ENCODE data around the gene LRTM2. TPM values are rescaled to one million over a fixed set of nuclear protein-coding genes. Genes with fewer than 3 reads are reported as not detected.

LRTM2 gene
- total RNA-seq, 1 donor from 2014 or later = not detected

DNA sequence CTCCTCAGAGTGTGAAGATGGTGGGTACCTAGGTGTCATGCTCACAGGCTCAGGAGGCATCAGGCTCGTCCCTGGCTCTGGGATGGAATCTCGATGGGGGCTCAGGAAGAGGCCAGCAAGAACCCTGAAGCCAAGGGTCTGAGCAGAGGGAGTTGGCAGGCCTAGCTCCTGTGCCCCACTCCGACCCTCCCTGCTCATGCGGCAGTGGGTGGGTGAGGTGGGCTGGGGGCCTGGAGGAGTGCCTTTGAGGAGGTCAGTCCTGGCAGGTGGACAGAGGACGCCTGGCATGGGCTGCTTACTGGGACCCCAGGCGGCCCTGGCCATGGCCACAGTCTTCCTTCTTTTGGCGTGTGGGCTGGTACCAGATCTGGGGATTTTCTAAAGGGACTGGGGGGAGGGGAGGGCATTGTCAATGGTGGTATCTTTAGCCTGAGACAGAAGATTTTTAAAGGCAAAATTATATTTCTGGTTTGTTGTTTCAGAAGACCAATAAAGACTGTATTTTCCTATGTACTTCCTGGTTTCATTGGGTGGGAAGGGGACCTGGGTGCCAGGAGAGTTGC lies 16.0 kb downstream of the LRTM2 start:
- DNase-seq (no peak), ATAC-seq (ENCODE audit: poor library complexity) (no peak)
- intact Hi-C loops (cut with DNase I) = no loop called here

DNA sequence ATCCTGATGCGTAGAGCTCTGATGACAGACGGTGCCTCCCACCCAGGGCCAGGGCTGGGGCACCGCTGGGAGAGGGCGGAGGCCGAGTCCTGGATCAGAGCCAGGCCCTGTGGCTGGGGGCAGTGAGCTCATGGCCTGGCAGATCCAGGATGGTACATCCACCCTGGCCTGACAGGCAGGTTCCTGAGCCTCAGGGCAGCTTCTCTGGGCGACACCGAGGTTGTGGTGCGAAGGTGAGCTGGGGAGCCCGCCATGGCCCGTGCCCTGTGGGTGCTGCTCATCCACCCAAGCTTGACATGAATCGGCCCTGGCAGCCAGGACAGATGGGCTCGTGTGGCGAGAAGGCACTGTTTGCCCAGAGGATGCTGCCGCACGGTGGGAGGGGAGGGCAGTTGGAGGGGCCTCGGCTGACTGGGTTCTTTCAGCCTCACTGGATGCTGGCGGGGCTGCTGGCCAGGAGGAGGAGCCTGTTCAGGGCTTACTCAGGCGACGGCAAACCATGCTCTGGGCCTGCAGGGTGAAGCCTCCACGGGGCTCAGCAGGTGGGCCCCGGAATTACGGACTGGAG lies 16.6 kb downstream of the LRTM2 start:
- DNase-seq (no peak), ATAC-seq (ENCODE audit: poor library complexity) (no peak)
- intact Hi-C loops (cut with DNase I) = no loop called here

DNA sequence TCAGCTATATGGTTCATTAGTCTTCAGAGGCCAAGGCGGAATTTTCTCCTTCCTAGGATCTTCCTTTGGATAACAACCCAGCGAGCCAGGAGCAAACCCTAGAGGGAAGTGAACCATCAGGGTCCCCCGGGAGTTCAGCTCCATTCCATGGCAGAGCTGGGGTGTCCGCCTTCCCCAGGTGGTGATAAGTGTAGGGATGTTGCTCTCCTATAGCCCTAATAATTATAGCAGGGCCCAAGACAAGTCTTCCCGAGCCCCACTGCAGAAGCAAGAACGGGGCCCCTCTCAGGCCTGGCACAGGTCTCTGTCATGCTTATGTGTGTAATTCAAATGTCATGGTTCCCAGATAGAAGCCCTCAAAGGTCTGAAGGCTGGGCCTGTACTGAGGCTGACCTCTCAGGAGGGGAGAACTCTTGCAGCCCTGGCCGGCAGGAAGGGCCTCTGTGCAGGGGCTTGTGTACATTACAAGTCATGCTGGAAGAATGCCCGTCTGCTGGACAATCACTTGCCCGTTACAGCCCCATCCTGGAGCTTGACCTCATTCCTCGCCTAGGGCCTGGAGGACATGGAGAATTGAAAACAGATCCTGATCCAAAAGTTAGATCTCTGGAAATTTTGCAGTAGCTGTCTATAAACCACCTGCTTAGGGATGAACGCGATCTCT lies 17.3 kb downstream of the LRTM2 start:
- DNase-seq = no peak
- no peak for ATAC-seq (ENCODE audit: poor library complexity)
- intact Hi-C loops (cut with DNase I) = no loop called here

DNA sequence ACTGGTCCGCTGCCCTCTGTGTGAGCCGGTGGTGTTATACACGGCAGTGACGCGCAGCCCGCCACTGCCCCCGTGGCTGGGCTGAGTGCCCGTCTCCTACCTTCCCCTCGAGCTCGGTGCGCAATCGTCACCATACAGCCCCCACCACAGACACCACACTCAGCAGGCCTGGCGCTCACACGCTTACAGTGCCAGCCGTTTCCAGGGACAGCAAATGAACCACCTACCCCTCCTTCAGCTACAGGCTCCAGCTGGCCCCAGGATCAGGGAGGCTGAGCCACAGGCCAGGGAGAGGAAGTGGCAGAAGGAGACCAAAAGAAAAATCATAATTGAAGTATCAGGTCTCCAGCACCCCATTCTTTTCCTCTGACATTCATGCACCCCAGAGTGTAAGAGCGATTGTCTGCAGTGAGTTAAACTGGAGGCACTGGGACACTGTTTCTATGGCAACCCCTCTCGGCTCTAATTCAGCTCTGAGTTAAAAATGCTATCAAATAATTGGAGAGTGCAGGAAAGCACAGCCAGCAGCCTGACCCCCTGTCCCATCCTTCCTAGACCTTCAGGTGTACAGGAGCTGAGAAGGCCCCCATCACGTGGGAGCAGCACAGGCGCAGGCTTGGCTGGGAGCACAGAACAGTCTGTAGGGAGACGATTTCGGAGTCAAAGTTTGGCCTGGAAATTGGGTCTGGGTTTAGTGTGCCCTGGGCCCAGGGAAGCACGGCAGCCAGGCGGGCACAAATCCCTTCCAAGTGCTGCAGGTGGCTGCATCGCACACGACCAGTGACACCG lies 18.0 kb downstream of the LRTM2 start:
- intact Hi-C loops (cut with DNase I) = no loop called here
- DNase-seq = no peak
- no peak for ATAC-seq (ENCODE audit: poor library complexity)

DNA sequence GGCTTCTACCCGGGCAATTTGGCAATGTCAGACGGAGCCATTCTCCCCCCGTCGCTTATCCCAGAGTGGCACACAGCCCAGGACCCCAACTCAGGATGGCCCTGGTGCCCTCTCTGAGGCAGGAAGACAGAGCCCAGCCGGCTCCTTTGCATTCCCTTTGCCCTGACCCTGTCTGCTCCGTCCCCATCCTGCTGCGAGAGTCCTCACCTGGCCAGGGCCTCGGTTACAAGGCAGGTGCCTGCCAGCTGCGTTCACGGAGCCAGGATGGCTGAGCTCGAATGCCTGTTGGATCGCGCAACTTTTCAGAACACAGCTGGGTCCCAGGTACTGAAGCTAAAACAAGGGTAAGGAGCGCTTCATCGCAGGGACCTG lies 18.6 kb downstream of the LRTM2 start:
- intact Hi-C loops (cut with DNase I) = no loop called here
- DNase-seq = peak; percentile 17
- ATAC-seq (ENCODE audit: poor library complexity) = no peak

DNA sequence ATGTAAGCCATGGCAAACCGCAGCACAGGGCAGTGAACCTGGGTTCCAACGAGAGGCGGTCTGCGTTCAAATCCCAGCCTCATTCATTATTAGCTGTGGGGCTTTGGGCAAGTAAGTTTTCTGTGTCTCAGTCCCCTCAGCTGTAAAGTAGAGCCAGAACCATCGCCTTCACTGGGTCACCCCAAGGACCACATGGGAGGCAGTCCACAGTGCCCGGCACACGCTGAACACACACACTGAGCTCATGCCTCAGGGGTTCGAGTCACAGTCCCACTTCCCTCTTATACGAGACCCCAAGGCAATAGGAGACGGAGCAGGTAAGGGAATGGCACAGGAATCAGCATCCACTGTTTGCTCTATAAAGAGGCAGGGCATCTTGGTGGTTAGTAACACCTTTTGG lies 19.1 kb downstream of the LRTM2 start:
- intact Hi-C loops (cut with DNase I) = no loop called here
- no peak for DNase-seq
- no peak for ATAC-seq (ENCODE audit: poor library complexity)

DNA sequence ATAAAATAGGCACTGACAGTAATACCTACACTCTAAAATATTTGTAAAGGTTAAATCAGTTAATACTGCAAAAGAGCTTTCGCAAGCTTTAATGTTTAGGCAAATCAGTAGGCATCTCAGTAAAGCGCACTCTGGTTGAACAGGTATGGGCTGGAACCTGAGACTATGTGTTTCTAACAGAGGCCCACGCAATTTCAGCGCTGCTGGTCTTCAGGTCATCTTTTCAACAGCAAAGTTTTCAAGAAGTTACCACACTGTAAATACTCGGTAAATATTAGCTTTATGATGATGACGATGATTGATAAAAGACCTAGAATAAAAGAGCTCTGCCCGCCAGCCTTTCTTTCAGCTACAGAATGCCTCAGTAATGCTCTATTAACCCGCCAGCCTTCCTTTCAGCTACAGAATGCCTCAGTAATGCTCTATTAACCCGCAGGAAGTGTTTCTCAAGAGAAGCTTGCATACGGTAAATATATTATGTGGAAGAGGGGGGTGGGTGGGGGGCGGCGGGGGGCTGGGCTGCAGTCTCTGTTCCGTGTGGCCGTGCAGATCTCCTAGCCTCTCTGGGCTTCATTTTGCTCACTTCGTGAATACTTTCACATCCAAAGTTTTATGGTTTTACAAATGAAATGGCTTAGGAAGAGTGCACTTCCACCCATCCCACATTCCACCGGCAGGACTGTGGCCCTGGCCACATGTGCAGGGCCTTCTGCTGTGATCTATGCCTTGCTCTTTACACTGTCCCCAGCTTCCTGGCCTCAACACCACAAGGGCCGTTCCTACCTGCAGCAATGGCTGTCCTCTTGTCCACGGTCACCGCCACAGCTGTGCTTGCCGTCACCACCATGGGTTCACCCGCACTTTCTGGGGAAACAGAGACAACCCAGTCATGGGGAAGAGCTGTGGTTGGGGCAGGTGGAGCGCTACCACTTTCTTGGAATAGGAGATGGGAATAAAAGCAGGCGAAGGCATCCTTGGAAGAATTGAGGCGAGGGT lies 19.9 kb downstream of the LRTM2 start:
- intact Hi-C loops (cut with DNase I) = no loop called here
- ATAC-seq (ENCODE audit: poor library complexity) = no peak
- no peak for DNase-seq

DNA sequence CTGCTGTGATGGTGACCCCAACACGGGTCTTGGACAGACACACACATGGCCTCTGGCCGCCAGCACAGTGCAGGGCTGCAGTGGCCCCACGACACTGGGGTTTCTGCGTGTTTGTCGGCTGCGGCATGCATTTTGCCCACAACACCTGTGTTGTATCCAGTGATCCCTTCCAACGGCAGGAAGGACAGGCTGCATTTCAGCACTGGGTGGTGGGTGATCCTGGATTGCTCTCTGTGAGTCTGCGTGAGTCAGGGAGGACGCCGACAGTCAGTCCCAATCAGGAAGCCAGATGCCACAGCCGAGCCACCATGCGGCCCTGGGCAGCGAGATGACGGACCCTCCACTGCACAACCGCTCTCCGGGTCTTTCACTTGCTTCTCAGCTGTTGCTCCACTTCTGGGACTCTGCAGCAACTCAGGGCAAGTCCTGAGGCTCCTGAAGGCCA lies 20.6 kb downstream of the LRTM2 start:
- intact Hi-C loops (cut with DNase I) = no loop called here
- DNase-seq = no peak

DNA sequence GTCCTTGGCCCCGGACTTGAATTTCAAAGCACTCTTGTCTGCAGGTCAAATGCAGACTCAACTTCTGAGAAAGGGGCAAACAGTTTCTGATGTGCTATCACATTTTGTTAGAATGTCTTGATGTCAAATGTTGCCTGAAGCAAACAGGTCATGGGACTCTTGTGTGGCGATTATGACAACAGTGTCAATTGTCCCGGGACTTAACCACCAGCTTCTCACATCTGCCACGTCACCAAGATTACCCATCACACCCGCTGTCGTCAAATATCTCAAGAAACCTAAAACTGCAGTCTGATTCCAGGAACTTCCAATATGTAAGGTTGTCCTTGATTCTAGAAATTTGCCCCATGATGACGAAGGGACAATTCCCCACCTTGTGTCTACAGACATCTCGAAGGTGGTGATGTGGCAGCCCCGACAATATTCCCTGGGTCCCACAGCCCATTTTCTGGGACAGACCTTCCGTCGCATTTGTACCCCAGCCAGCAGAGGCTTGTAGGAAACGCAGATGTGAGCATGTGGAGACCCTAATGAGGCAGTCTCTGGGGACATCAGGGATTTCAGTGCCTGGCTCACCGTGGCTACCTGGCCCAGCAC lies 21.3 kb downstream of the LRTM2 start:
- no peak for ATAC-seq (ENCODE audit: poor library complexity)
- DNase-seq = no peak
- intact Hi-C loops (cut with DNase I) = no loop called here

More for the DNA sequence above, 20.6 kb downstream of the LRTM2 start:
- no peak for ATAC-seq (ENCODE audit: poor library complexity)

DNA sequence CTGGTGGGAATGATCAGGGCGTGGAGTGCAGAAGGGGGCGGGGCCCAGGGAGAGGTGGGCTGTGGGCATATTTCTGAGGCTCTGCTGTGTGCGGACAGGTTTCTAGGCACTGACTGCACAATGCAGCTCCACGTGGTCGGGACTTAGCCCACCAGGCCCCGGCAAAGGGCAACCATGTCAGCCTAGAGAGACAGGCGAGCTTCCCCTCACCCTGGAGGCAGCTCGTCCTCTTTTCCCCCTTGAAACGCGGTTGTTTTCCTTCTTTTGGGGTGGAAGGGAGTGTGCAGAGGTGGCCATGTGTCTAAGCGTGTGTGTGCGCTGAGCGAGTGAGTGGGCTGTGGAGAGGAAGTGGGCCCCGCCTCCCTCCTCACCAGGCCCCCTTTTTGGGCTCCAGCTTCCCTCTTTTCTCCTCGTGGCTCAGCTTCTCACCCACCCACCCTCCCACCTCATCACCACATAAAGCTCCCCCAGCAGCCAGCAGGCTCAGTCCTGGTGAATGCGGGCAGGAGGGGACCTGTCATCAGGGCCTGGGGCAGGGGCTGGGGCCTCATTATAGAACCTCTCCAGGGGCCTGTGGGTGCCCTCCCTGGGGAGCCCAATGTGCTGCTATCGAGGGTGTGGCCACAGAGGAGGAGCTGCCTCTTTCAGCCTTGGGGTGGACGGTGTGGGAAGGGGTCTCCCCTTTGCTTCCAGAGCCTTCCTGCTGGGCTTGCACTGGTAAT lies 22.0 kb downstream of the LRTM2 start:
- no peak for ATAC-seq (ENCODE audit: poor library complexity)
- no peak for DNase-seq
- intact Hi-C loops (cut with DNase I) = no loop called here

DNA sequence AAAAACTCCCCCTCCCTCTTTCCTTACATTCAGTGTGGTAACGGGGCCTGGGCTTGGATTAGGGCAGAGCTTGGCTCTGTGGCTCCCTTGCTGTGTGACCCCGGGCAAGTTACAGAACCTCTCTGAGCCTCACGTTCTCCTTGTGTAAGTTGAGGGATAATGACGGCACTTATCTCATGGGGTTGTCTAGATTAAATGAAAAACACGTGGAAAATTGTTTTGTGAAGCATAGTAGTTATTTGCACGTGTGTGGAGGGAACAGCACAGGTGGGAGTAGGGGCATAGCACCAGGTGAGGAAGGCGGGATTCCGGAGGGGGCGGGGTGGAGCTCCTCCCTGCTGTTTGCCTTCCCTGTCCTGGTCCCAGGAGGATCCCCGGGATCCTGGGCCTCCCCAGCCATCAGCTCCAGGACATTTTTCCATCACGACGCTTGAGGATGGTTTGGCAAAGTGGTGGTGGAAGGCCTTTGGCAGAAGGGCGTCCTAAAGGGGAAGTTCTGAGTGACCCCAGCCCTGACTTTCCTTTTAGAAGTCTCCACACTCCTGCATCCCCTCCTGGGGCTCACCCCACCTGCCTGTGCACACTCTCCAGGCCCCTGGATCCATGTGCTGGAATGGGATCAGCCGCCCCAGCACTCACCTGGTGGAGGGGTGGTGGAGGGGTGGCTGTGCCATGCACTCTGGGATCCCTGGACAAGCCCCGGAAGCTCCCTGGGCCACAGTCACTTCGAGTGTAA lies 22.7 kb downstream of the LRTM2 start:
- DNase-seq = no peak
- no peak for ATAC-seq (ENCODE audit: poor library complexity)
- intact Hi-C loops (cut with DNase I) = no loop called here

DNA sequence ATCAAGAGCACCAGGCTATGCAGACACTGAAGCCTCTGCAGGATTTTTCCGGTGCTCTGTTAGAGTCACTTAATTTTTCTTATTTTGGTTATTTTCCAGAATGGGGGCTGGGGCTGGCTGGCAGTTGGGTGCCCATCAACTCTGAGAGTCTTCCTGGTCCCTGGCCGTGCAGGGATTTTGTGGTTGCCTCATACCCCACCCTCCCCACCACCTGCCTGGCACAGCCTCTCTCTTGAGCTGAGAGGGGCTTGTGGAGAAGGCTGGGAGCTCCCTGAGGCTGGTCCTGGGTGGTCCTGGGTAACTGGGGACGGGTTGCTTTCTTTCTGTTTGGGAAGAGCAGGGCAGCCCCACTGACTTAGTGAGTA lies 23.3 kb downstream of the LRTM2 start:
- DNase-seq (no peak), ATAC-seq (ENCODE audit: poor library complexity) (no peak)
- intact Hi-C loops (cut with DNase I) = no loop called here

DNA sequence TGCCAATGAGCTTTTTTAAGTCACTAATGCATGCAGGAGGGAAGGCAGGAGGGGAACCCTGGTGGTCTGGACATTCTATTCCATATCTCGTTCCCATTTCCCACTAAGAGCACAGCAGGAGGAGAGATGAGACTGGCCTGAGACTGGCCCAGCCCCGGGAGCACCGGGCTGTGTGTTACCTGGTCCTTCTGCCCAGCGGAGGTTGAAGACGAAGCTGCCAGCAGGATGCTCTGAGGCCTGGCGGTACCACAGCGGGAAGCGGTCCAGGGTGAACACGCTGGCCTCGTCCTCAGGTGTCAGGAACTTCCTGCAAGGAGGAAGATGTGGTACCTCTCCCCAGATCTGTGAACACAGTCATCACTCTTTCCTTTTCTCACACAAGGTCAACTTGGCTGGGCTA lies 23.9 kb downstream of the LRTM2 start:
- DNase-seq = no peak
- intact Hi-C loops (cut with DNase I) = no loop called here
- no peak for ATAC-seq (ENCODE audit: poor library complexity)

DNA sequence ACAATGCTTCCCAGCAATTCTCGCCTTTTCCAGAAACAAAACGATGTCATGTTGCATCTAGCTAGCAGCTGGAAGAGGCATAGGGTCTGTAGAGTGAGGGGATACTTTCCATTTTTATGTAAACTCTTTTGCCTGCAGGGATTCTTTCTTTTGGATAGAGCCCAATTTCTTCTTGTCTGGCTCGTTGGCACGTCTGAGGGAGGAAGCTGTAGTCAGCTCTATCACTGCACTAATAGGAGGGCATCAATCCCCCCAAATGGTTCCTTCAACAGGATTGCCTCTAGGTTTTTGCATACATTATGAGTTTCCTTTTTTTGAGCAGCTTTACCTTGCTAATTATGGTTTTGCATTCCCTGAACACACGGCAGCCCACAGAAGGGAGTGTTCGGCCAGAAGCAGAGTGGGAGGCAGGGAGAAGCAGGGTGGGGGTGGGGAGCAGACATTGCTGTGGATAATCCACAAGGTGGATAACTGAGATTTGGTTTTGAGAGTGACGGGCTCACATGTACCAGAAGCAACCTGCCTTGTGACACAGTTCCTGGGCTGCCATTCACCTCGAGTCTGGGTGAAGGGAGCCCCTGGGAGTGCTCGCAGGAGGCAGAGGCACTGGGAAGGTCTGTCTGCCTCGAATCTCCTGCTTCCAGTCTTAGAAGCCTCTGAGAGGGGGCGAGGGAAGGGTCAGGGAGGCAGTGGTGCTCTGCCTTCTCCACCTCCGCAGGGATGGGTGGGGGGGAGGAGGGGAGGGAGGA lies 24.5 kb downstream of the LRTM2 start:
- no peak for ATAC-seq (ENCODE audit: poor library complexity)
- intact Hi-C loops (cut with DNase I) = no loop called here
- no peak for DNase-seq

DNA sequence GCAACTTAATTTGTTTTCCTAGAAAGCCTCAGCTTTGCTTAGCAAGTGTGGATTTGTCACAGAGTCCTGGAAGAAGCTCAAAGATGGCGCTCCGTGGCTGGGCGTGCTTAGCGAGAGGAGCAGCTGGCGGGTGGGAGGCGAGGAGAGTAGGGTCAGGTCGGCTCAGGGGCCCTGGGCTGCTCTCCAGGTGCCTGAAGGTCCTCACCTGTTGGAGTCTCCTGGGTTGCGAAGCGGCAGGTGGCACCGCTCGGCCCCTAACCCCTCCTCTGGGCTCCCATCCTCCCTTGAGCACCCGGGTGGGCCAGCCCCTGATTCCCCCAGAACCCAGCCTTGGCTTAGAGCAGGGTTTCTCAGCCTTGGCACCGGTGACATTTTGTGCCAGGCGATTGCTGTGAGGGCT lies 25.1 kb downstream of the LRTM2 start:
- intact Hi-C loops (cut with DNase I) = no loop called here
- DNase-seq (no peak), ATAC-seq (ENCODE audit: poor library complexity) (no peak)

DNA sequence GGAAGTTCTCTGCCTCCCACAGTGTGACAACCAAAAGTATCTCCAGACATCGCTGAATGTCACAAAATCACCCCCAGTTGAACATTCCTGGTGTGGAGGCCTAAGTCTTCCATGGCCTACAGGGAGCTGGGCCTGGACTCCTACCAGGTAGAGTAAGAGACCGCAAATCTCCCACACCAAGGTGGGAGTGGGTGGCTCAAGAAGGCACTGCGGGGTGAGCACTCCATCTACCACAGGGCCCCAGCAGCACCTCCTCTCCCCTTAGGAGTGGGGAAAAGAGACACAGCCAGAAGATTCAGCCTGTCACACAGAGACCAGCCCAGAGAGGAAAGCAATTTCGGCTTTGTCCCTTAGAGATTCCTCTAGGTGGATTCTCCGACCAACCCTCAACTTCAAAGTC lies 25.5 kb downstream of the LRTM2 start:
- intact Hi-C loops (cut with DNase I) = no loop called here
- no peak for ATAC-seq (ENCODE audit: poor library complexity)
- DNase-seq = no peak
